Upper lobe of left lung (tissue), 4 donors: ENCODE measurements around the gene SHROOM2.

Experiments
- POLR2A ChIP-seq, 4 donors: fragments of 450-650 bp; IDR thresholded peaks; one replicate each; pipeline ENCODE4 v1.5.1; 2016 to 2017; ENCODE audit warnings: antibody characterized with exemption in 4 of 4, mild to moderate bottlenecking in 2 of 4
- TF ChIP-seq, protein P1 (sequence below), 6 experiments: fragments of 450-650 bp in 4 of 6; fragments of 200-600 bp in 2 of 6; sonication (generic) in 2 of 6; IDR thresholded peaks; one replicate each; pipeline ENCODE4 v1.5.1; 2016 to 2019; ENCODE audit warnings: antibody characterized with exemption in 6 of 6

DNA sequence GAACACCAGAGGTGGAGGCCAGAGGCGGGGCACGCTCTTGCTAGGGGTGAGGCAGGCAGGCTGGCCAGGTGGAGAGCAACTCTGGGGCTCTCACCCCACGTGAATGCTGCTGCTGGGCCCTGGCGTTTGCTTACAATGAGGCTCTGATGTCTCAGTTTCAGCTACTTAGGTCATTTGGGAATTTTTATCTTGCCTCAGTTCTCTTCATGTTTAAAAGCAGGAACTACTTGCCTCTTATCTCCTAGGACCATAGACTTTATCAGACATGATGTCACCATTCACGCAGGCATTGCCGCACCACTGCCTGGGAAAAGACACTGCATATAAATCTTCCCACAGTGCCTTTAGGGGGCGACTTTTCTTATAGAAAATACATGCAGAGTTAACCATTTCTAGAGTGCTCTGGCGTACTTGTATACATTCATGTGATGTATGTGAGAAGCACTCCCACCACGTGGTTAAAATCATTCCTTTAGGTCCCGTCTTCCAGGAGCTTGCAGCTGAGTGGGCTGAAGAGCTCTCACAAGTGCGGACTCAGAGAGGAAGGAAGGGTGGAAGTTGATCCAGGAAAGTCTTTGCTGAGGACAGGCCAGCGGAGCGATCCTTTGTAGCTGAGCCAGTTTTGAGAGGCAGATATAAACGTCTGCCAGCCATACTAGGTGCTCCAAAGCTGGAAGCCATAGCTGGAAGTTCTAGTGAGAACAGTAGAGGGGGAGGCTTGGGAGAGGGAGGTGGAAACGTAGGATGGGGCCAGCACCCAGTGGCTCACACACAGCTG is 96.6 kb downstream of the SHROOM2 start:
- TF ChIP-seq, protein P1, sequence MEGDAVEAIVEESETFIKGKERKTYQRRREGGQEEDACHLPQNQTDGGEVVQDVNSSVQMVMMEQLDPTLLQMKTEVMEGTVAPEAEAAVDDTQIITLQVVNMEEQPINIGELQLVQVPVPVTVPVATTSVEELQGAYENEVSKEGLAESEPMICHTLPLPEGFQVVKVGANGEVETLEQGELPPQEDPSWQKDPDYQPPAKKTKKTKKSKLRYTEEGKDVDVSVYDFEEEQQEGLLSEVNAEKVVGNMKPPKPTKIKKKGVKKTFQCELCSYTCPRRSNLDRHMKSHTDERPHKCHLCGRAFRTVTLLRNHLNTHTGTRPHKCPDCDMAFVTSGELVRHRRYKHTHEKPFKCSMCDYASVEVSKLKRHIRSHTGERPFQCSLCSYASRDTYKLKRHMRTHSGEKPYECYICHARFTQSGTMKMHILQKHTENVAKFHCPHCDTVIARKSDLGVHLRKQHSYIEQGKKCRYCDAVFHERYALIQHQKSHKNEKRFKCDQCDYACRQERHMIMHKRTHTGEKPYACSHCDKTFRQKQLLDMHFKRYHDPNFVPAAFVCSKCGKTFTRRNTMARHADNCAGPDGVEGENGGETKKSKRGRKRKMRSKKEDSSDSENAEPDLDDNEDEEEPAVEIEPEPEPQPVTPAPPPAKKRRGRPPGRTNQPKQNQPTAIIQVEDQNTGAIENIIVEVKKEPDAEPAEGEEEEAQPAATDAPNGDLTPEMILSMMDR (IDR thresholded peaks at IDR 0.05), result no peak
- TF ChIP-seq POLR2A (IDR thresholded peaks at IDR 0.05), result no peak
